Duodenal mucosa (tissue), 2 donors: ENCODE results near the gene KCNJ18.
"Not testable (repeated sequence)": the region's sequence is repeated elsewhere in the genome, so short reads cannot be mapped to it uniquely, and the experiment has no call there.

Experiments
- H3K27ac ChIP-seq: one replicate; pipeline ENCODE4 v1.7.0; 2013; ENCODE audit warnings: low read depth, low read length
- H3K27me3 ChIP-seq, 2 donors: one replicate each; pipeline ENCODE4 v1.7.0; 2013; ENCODE audit warnings: low read length in 2 of 2, control low read depth in 1 of 2; ENCODE audit not compliant: insufficient read depth in 2 of 2, control insufficient read depth in 1 of 2
- H3K36me3 ChIP-seq, 2 donors: one replicate each; pipeline ENCODE4 v1.7.0; 2013; ENCODE audit warnings: low read length in 2 of 2, control low read depth in 1 of 2; ENCODE audit not compliant: insufficient read depth in 2 of 2, control insufficient read depth in 1 of 2
- H3K4me1 ChIP-seq, 2 donors: one replicate each; pipeline ENCODE4 v1.7.0; 2013; ENCODE audit warnings: low read length in 2 of 2, control low read depth in 1 of 2; ENCODE audit not compliant: insufficient read depth in 2 of 2, control insufficient read depth in 1 of 2
- H3K4me3 ChIP-seq, 2 donors: one replicate each; pipeline ENCODE4 v1.7.0; 2013; ENCODE audit warnings: low read length in 2 of 2, low read depth in 1 of 2
- H3K9ac ChIP-seq, 2 donors: one replicate each; pipeline ENCODE4 v1.7.0; 2013; ENCODE audit warnings: low read length in 2 of 2, low read depth in 1 of 2
- H3K9me3 ChIP-seq, 2 donors: one replicate each; pipeline ENCODE4 v1.7.0; 2013; ENCODE audit warnings: low read length in 2 of 2, control low read depth in 1 of 2; ENCODE audit not compliant: control insufficient read depth in 1 of 2

KCNJ18 gene

DNA sequence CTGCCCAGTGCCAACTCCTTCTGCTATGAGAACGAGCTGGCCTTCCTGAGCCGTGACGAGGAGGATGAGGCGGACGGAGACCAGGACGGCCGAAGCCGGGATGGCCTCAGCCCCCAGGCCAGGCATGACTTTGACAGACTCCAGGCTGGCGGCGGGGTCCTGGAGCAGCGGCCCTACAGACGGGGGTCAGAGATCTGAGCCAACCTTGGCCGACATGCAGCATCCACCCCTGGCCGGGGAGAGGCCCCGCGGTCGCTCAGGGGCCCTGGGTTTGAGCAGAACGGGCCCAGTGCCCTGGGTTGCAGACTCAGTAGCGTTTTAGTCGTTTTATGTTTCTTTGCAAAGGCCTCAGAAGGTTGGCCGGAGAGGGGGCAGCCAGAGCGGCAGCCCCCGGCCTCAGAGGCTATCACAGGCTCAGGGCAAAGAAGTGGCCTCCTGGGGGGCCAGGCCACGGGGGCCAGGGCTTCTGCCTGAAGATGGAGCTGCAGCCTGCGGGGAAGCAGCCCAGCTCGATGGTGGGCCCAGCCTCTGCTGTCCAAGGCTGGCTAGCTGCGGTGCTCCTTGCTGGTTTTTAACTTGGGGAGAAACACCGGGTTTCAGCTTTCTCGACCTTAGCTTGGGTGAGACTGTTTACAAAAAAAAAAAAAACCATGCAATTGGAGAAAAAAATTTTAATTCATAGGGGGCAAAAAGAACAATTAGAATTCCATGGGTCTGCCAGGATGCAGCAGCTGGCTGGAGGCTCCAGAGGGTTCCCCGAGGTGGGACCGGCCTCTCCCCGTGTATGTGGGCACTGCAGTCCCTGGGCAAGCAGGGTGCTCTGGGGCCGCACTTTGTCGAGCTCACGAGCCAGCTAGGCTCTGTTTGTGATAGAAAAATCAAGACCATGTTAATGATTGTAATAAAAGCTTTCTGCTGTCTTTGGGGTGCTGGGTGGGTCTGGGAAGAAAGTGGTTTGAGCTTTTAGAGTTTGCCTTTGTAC is 11.9 kb downstream of the KCNJ18 start:
- H3K4me3 ChIP-seq, H3K9ac ChIP-seq, H3K27ac ChIP-seq, H3K27me3 ChIP-seq, H3K9me3 ChIP-seq, H3K36me3 ChIP-seq, H3K4me1 ChIP-seq: not testable (repeated sequence)

DNA sequence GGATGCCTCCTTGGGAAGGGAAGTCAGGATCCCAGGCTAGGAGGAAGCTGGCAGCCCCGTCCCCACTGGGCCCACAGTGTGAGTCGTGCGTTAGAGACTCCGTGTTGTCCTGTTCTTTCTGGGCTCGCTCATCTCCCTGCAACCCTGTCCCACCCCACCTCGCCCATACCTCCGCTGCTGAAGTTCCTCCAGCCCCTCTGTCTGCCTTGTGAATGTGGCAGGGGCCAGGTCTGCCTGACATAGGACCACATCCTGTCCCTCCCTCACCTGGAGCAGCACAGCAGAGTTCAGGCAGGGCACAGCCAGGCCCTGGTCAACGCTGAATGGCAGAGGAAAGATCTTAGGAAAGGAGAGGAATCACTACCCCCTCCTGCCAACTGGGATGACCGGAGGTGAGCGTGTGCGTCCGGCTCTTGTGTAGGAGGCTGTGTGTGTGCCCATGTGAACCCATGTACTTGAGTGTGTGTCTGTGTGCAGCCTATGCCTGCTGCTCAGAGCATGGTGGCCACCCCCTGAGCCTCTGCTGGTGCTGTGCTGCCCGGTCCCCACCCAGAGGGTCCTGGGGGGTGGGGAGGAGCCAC is 12.8 kb downstream of the KCNJ18 start:
- Histone ChIP-seq H3K9ac (no peak overlapping the region), H3K36me3 (no peaks in the 10 kb centered on the region), H3K4me3 (no peak overlapping the region)

GRCh38 chr17:21705746-21706145 is 13.4 kb downstream of the KCNJ18 start:
- not testable (repeated sequence) for H3K36me3 ChIP-seq, H3K27me3 ChIP-seq, H3K27ac ChIP-seq, H3K9me3 ChIP-seq, H3K4me3 ChIP-seq, H3K9ac ChIP-seq, H3K4me1 ChIP-seq

More for the DNA sequence above, 12.8 kb downstream of the KCNJ18 start:
- H3K4me1 ChIP-seq: no peaks in the 10 kb centered on the region
- H3K9me3 ChIP-seq: no peaks in the 10 kb centered on the region
- H3K27ac ChIP-seq: no peak overlapping the region
- H3K27me3 ChIP-seq: no peaks in the 10 kb centered on the region

DNA sequence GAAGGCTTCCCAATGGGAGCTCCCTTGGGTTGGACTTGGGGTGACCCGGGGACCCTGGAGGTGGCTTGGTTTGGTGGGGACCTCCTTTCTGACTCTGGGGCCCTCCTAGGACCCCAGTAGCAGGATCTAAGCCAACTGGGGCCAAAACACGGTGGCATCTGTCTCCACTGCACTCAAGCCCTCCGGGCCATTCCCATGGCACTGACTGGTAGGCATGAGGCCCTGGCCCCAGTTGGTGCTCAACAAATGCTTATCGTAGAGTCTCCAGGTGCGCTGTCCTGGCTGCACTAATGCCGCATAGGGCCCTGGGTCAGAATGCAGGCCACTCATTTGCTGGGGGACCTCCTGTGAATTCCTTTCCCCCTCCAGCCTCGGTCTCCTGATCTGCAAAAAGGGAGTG is 14.2 kb downstream of the KCNJ18 start:
- not testable (repeated sequence) for H3K36me3 ChIP-seq, H3K4me3 ChIP-seq, H3K27me3 ChIP-seq, H3K9me3 ChIP-seq, H3K9ac ChIP-seq, H3K27ac ChIP-seq, H3K4me1 ChIP-seq

GRCh38 chr17:21707131-21707530 is 14.8 kb downstream of the KCNJ18 start:
- not testable (repeated sequence) for H3K9ac ChIP-seq, H3K27ac ChIP-seq, H3K4me1 ChIP-seq, H3K27me3 ChIP-seq, H3K4me3 ChIP-seq, H3K36me3 ChIP-seq, H3K9me3 ChIP-seq

DNA sequence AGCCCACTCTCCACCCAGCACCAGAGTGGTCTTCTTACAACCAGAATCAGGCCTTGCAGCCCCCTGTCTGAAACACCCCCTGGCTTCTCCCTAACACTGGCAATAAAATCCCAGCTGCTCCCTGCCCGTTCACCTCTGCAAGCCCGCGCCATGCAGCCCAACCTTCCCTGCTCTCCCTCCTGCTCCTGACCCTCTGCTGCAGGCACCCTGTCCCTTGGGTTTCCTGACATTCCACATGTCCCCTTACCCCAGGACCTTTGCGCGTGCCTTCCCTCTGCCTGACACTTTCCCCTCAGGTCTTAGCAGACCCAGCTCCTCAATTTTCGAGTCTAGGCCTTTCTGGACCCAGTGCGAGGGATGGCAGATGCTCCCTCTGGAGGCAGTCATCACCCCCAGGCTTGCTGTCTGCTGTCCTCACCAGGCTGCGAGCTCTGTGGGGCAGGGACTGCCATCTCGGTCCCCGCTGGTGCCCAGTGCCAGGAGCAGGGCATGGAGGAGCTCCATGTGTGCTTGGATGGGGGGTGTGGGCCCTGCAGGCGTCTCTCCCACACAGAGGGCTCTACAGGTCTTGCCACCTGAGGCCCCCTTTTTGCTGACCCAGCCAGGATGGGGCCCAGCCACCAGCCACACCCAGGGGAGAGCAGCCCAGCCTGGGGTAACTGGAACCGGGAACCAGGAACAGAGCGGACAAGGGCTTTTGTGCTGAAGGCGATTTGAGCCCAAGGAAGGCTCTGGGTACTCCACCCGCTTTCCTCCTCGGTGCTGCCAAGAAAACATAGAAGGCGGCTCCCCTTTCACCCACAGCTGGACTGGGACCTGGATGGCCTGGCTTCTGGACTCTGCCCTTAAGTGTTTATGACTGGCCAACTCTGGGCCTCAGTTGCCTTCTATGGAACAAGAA is 15.6 kb downstream of the KCNJ18 start:
- not testable (repeated sequence) for H3K4me1 ChIP-seq, H3K27me3 ChIP-seq, H3K9ac ChIP-seq, H3K36me3 ChIP-seq, H3K9me3 ChIP-seq, H3K27ac ChIP-seq, H3K4me3 ChIP-seq

DNA sequence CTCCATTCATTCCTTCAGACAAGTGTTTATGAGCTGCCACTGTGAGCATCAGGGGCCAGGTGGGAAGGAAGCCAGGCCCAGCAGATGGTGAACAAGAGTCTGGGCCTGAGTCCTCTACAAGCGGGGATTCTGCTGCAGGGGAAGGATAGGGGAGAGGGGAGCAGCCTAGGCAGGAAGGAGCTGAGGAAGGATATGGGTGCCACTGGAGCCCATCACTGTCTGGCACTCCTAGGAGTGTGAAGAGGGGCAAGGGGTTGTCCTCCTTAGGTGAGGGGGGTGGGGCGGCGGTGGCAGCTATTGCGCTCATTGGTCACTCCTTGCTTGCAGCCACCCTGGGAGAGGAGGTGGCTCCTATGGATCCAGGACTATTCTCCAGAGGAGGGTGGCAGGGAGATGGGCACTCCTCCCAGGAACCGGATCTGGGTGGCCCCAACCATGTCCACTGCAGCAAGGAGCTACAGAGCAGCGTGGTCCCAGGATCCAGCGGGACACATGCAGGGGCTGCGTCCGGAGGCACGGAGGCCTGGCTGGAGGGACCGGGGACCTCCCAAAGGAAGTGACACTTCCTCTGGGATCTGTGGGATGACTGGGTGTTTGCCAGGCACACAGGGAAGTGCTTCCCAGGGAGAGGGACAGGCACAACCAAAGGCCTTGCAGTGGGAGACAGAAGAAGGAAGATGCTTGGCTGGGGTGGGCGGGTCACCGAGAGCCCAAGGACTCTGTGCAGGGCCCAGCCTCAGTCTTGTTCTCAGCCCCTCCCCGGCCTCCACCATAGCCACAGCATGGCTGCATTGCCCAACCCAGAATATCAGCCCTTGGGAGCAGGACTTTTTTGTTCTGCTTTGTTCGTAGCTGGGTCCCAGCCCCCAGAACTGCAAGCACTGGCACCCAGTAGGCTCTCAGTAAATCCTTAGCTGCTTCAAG is 16.6 kb downstream of the KCNJ18 start:
- not testable (repeated sequence) for H3K27ac ChIP-seq, H3K9ac ChIP-seq, H3K9me3 ChIP-seq, H3K4me1 ChIP-seq, H3K36me3 ChIP-seq, H3K4me3 ChIP-seq, H3K27me3 ChIP-seq

DNA sequence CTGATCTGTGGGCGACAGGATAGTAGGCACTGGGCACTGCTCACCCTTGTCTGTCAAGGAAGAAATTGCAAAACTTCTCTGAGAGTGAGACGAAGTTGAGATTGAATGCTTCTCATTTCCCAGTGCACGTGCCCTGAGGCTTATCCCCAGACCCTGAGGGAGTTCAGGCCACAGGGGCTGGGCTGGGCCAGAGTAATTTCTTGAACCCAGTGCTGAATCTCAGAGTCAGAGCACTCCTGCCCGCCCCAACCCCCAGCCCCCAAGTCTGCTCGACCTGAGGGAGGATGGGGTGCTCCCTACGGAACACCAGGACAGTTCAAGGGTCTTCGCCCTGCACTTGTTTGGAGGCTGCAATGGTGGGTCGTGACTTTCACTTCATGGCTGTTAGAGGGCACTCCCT is 17.7 kb downstream of the KCNJ18 start:
- not testable (repeated sequence) for H3K27me3 ChIP-seq, H3K9ac ChIP-seq, H3K36me3 ChIP-seq, H3K4me1 ChIP-seq, H3K4me3 ChIP-seq, H3K9me3 ChIP-seq, H3K27ac ChIP-seq

GRCh38 chr17:21710486-21710885 is 18.2 kb downstream of the KCNJ18 start:
- not testable (repeated sequence) for H3K4me3 ChIP-seq, H3K9me3 ChIP-seq, H3K4me1 ChIP-seq, H3K27ac ChIP-seq, H3K9ac ChIP-seq, H3K36me3 ChIP-seq, H3K27me3 ChIP-seq
